Skeletal muscle cell (primary cell): Measurements from ENCODE around the gene CFAP221.

Source experiments
- DNase-seq: peaks from one replicate; pipeline ENCODE4 v3.0.0-alpha.2; 2010; ENCODE audit warnings: low read depth
- H3K4me3 ChIP-seq: 2 replicates; pipeline ENCODE4 v1.5.1; 2011; ENCODE audit warnings: low read depth, mild to moderate bottlenecking, control low read depth, low read length, moderate library complexity

CFAP221 gene

DNA sequence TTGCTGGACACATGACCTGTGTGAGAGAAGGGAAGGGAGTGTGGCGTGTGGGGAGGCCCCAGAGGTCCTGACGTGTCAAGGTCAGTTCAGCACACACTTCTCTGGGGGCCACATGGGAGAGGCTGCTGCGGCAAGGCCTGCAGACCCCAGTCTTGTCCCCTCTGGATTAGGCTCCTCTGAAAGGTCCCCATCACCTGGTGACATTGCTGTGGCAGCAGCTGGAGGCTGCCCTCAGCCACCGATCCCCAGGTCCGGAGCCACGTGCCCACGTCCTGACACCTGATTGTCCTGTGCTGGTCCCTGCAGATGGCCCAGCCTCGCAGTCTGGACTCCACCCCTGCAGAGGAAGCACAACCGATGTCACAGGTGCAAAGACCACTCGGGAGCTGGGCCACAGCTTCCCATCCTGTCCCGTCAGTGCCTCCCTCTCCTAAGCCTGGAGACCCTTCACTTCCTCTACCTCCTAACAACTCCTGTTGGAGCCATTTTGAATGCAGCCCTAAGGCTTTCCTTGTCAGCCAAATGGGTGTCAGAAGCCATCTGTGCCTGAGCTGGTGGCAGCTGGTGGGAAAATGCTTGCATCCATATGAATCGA lies 147.5 kb downstream of the CFAP221 start:
- DNase-seq = no peak
- H3K4me3 ChIP-seq = no peak overlapping the region

GRCh38 chr2:119692310-119692709 lies 148.1 kb downstream of the CFAP221 start:
- no peak overlapping the region for H3K4me3 ChIP-seq
- no peak for DNase-seq

DNA sequence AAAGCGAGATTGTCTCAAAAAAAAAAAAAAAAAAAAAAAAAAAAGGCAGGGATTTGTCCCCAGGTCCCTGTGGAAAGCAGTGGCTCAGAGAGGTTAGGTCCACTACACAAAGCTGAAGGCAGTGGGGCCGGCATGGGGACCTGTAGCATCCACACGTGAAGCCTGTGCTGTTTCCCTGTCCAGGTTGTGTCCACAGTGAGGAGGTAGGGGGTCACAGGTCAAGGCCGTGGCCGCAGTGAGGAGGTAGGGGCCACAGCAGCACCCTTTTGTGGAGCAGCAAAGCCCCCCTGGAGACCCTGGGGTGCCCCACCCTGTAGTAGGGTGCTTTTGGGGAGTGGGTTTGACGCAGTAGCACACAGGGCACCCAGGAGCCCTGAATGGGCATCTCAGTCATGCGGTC lies 148.7 kb downstream of the CFAP221 start:
- H3K4me3 ChIP-seq = no peak overlapping the region

GRCh38 chr2:119693567-119693966 lies 149.3 kb downstream of the CFAP221 start:
- DNase-seq = no peak

More for the DNA sequence above, 148.7 kb downstream of the CFAP221 start:
- DNase-seq = no peak

DNA sequence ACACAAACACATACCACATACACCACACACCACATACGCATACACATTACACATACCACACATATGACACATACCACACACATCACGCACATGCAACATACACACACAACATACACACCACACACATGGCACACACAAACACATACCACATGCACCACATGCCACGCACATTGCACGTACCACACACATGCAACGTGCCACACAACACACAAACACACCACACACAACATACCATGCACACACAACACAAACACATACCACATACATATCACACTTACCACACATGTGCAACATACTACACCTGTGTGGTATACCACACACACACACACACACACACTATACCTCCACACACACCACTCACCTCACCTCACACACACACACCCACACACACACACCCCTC lies 149.7 kb downstream of the CFAP221 start:
- DNase-seq = no peak
- no peak overlapping the region for H3K4me3 ChIP-seq

More at GRCh38 chr2:119693567-119693966, 149.3 kb downstream of the CFAP221 start:
- H3K4me3 ChIP-seq = no peak overlapping the region

GRCh38 chr2:119694470-119694844 lies 150.2 kb downstream of the CFAP221 start:
- H3K4me3 ChIP-seq = no peak overlapping the region
- no peak for DNase-seq

GRCh38 chr2:119694845-119695521 lies 150.7 kb downstream of the CFAP221 start:
- peak; percentile 31 for DNase-seq
- H3K4me3 ChIP-seq = no peak overlapping the region

DNA sequence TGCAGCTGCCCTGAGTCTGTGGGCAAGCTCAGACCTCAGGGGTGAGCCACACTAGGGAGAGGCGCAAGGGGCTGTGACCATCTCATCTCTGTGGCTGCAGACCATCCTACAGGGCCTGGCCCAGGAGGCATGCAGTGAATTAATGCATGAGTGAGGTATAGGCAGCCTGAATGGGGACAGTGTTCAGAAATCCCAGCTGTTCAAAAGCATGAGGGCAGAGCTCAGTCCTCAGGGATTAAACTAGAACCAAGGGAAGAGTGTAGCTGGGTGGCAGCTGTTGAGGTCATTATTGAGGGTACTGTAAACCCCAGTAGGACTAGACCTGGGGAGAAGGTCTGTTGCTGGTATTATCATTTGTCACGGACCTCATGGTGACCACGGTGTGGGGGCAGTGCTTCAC lies 151.8 kb downstream of the CFAP221 start:
- DNase-seq = peak; percentile 49
- H3K4me3 ChIP-seq = no peak overlapping the region

DNA sequence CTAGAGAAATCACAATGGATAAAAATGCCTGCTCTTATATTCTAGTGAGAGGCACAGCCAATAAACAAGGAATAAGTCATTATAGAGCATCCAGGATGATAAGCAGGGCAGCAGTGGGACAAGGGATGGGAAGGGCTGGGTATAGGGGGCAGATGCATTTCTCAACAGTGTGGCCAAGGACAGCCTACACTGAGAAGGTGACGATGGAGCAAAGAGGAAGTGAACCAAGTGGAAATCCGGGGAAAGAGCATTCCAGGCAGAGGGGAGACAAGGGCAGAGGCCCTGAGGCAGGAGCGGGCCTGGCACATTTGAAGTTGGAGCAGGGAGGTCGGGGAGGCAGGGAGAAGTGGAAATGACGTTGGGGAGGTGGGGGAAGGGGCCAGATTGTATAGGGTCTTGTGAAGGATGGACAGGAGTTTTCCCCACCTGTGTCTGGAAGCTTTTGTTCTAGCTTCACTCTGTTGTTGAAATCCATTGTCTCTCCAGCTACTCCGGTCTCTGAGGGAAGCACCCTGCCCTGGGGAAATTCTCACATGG lies 152.3 kb downstream of the CFAP221 start:
- no peak for DNase-seq
- H3K4me3 ChIP-seq = no peak overlapping the region

GRCh38 chr2:119697290-119698020 lies 153.2 kb downstream of the CFAP221 start:
- H3K4me3 ChIP-seq = no peak overlapping the region
- no peak for DNase-seq

DNA sequence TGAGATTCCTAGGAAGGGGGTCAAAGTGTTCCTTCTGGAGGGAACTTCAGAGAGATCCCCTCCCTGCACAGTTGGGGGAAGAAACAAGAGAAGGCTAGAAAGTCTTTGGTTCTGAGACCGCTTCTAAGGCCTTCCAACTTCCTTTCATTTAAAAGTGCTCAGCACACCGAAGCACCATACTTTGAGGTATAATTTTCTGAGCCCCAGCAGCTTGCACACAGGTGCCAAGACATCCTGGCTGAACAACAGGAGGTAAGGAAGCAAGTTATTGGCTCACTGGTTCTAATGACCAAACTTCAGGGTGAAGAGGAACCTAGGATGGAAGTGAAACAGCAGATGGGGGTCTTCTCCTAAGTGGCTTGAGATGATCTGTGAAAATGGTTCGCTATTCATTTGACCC lies 154.0 kb downstream of the CFAP221 start:
- DNase-seq = no peak

GRCh38 chr2:119699016-119699606 lies 154.9 kb downstream of the CFAP221 start:
- no peak overlapping the region for H3K4me3 ChIP-seq
- no peak for DNase-seq

More for the DNA sequence above, 154.0 kb downstream of the CFAP221 start:
- no peak overlapping the region for H3K4me3 ChIP-seq

DNA sequence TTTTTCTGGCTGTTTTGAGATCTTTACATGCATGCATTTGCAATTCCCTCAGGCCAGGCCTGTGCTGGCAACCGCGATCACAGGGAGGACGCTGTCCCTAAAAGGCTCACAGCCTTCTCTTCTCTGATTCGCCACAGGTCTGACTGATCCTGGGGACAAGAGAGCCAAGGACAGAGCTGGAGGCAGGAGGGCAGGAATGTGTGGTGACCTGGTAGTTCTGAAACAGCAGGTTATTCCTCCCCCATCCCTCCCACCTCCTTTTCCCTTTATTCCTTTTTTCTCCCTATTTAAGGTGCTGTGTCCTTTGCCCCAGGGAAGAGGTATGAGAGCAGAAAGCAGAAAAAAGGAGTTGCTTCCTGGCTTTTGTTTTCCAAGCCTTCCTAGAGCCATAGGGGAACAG lies 156.6 kb downstream of the CFAP221 start:
- no peak for DNase-seq
- no peak overlapping the region for H3K4me3 ChIP-seq

DNA sequence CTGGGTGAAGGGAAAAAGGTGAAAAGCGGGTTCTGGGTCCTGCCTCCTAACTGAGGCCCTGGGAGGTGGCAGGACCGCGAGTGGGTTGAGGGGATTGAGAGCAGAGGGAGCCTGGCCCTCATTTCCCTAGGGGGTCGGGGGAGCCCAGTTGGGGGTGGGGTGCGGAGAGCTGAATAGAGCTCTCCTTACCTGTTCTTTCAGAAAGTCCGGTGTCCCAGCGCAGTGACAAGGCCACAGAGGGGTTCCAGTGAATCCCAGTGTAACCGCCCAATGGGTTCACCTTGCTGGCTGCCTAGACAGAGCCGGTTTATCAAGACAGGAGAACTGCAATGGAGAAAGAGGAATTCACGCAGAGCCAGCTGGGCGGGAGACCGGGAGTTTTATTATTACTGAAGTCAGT lies 157.1 kb downstream of the CFAP221 start:
- H3K4me3 ChIP-seq = no peak overlapping the region
- DNase-seq = no peak

DNA sequence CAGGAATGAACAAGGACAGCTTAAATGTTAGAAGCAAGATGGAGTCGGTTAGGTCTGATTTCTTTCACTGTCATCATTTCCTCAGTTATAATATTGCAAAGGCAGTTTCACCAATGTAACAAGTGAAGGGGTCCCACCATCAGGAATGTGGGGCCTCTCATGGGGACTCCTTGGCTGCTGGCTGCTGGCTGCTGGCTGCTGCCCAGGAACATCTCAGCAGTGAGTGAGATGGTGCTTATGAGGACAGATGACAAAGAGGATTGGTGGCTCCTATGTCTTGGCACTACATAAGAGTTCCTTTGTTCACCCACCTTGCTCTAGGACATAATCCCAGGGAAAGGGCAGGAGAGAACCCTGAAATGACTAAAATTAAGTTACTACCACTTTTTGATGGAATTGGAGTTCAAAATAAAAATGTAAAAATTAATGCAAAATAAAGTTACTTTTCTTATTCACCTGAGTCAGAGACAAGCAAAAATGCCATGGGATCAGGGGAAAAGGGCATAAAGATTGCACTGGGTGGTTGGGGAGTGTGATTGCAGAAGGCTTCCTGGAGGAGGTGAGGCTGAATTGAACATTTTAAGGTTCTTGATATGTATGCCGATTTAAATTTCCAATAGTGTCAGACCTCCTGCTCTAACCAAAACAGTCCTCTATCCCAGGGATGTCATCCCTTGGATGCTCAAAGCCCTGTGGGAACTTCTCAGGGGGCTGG lies 158.1 kb downstream of the CFAP221 start:
- no peak overlapping the region for H3K4me3 ChIP-seq
- no peak for DNase-seq

DNA sequence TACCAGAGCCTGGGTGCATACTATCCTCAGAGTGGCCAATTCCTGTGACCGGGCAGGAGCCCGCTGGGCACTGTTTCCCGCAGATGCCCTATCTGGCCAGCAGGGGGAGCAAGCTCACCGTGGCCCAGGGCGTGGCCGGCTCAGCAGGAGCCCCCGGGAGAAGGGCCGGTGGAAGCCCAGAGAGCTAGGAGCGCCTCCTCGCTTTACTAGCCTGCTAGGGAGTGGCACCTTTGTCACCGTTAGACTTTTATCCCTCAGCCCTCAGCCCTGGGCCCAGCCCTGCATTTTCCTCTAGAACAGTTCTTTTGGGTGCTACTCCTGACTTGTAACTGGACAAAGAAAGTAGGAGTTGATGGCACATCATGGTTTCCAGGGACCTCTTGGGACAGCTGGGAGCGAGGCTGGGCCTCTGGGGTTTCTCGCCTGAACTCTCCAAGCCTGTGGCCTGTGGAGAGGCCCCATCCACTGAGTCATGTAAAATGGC lies 158.7 kb downstream of the CFAP221 start:
- no peak overlapping the region for H3K4me3 ChIP-seq
- DNase-seq = no peak

DNA sequence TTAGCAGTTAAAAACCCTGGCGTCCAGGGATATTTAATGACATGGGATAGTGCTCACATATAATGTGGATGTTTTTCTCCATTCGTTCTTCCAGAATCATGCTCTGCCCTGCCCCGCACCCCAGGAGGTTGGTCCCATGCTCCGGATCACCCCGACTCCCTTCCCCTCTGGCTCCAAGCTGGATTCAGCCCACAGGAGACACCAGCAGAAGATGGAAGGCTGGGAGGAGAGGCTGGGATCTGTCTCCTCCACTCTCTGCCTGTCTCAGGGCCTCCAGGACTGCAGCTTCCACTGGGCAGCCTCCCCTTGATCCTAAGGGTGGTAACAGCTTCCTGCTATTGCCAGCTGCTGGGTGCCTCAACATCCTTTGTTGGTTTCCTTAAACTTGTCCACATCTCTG lies 159.3 kb downstream of the CFAP221 start:
- no peak for DNase-seq
- no peak overlapping the region for H3K4me3 ChIP-seq

- H3K4me3 ChIP-seq = no peak overlapping the region
- DNase-seq = no peak
These were observed 160.4 kb downstream of the CFAP221 start for GRCh38 chr2:119704670-119705120.

DNA sequence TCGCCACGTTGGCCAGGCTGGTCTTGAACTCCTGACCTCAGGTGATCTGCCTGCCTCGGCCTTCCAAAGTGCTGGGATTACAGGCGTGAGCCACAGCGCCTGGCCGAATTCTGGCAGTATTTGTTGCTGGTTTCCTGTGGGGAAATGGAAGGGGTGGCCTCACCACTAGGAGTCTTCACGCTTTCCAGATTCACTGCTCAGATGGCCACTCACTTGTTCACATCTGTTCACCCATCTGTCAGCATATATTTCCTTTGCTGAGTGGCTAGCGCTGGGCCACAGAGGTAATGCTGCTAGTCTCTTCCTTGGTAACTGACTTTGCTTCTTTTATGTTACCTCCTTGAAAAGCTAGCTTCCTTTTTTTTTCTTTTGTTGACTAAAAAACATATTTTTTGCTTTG lies 162.0 kb downstream of the CFAP221 start:
- DNase-seq = no peak
- H3K4me3 ChIP-seq = no peak overlapping the region
